GM19395 (cell line): ENCODE results near the gene GFOD1.
"Not testable (repeated sequence)": the region's sequence is repeated elsewhere in the genome, so short reads cannot be mapped to it uniquely, and the experiment has no call there.

ENCODE experiments used
- ATAC-seq: cut with Tn5 transposase; IDR thresholded peaks from one replicate; pipeline ENCODE4 v1.9.1; 2021; ENCODE audit warnings: mild to moderate bottlenecking, moderate library complexity; ENCODE audit not compliant: unreplicated experiment

GFOD1 gene

DNA sequence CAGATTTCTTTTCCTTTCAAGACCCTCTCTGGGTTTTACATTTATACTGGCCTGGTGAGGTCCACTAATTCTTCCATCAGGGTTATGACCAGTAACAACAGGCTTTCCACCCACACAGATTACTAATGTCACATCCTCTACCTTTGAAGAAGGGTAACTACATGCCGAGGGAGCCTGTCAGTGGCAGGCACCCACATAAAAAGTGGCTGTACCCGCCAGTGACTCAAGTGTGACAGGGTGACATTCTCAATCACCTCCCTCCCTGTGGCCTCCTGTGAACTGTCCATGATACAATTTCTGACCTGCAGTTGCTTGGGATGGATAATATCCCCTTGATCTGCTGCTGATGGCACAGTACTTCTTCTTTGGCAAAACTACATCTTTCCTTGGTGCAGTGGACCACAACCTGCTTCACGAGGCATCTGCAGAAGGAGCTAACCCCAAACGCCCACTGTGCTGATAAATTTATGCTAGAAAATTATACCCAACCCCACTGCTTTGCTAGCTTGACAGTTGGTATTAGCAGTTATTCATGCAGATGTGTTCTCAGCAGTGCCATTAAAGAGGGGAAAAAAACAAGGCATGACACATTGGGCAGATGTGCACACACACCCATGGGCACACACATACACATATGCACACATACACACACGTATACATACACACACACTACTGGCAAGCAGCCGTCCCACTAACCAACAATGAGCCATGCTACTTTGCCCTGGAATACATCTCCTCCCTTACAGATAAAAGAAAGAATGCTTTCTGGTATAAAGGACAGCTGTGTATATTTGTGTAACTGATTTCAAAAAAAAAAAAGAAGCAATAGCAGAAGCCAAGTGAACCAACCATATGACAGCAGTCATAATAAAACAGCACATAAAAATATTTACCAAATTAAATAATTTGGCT lies 20.8 kb downstream of the GFOD1 start:
- ATAC-seq, result no peak

DNA sequence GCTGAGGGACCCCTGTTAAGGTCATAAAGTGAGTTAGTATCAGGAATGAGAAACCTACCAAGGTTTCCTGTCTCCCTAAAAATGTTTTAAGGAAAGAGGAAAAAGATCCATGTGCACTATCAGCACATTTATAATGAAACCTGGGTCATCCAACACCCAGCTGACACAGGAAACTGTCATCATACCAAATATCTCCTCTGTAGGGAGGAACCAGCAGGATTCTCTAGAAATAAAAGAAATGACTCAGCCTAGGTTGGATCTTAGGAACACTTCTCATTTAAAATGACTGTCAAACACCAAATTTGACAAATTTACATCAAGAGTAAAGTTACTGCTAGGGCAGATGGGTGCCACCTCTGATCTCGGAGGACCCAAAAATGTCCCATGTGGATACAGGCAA lies 21.7 kb downstream of the GFOD1 start:
- no peak for ATAC-seq

DNA sequence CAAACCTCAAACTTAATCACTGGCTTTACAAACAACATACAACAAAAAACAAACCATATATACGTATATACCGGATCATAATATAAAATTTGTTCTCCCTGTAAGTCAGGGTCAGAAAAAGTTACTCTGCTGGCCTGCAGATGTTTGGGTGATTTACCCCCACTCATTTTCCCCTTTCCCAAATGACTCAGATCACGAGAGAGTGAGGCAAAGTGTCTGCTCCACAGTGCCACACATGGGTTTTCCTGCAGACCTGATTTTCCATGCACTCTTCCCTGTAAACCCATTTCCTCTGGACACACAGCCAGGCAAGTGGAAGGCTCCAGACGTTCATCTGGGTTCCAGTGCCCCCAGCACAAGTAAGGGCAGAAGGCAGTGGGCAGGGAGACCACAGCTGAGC lies 23.5 kb downstream of the GFOD1 start:
- no peak for ATAC-seq

DNA sequence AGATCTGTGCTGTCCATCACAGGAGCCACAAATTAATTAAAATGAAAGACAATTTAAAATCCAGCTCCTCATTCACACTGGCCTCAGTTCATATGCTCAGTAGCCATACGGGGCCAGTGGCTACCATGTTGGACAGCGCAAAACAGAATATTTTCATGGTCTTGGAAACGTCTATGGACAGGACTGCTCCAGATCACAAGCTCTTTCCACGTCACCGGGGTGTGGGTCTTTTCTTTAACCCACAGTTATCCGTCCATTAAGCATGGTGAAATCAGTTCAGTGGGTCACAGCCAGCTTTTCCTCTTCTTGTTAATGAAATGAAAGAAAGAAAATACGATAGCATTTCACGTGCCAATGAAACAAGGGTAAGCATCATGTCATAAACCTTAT lies 24.1 kb downstream of the GFOD1 start:
- ATAC-seq, result no peak

DNA sequence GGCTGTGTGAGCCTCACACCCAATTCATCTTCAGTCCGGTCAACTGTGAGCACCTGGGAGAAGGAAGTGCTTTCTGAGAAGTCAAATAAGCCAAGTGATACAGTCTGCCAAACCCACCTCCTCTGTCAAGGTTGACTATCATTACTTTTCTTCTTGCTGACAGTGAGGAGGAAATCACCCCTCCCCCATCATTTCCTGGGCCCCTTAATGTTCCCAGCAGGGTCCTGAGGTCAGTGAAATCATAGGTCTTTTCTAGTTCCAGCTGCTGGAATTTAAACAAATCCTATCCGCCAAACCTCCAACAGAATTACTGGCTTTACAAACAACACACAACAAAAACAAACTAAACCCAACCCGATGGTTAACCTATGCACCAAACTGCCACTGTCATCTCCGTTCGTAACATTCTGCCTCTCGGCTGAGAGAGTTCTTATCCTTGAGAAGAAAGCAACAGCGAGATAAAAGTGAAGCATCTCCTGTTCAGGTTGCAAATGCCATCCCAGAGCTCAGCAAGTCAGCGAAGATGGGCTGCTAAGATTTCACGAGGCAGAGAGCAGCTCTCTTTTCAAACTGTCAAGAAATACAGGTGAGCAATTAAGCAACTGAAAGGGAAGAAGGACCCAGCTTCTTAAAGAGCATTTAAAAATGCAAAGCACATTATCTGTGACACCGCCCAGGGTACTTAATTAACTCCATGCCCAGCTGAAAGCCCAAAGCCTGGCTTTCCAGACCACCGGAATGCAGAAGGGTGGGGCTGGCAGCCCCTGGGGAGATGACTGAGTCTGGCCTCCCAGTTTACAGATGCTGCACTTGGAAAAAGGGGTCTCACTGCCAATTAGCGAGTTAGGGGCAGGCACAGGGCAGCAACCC lies 24.7 kb downstream of the GFOD1 start:
- no peak for ATAC-seq

DNA sequence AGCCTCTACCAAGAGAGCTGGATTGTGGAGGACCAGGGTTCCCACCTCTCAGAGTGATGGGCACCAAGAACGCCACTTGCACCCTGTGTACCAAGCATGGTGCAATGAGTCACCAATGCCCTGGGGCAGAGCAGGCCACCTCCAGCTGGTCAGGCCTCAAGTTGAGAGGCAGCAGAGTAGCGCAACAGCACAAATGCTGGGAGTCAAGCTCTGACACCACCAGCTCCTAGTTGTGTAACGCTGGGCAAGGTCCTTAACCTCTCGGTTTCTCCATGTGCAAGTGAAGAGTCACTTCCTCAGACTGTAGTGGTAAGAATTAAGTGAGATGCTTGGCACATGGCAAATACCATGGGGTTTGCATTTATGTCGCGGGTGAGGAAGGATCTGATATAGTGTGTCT lies 25.6 kb downstream of the GFOD1 start:
- ATAC-seq, result no peak

DNA sequence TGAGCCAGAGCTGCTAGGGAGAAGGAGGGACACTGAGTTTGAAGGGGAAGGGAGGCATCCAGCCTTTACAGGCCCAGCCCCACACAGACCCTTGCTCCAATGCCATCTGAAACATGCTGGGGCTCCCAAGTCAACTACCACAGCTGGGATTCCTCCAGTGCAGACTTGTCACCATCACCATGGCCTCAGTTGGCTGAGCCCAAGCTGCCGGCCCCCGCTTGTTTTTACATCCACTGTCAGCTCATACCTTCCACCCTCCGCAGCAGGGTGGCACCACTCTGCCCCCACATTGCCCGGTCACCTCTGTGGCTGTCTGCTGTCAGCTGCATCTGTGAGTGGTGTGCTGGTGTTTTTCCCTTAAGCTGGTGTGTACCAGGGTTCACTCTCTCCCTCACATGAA lies 26.1 kb downstream of the GFOD1 start:
- no peak for ATAC-seq

DNA sequence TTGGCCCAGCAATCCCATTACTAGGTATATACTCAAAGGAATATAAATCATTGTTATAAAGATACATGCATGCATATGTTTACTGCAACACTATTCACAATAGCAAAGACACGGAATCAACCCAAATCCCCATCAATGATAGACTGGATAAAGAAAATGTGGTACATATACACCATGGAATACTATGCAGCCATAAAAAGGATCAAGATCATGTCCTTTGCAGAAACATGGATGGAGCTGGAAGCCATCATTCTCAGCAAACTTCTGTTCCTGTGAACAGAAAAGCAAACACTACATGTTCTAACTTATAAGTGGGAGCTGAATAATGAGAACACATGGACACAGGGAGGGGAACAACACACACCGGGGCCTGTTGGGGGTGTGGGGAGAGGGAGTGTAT lies 27.1 kb downstream of the GFOD1 start:
- not testable (repeated sequence) for ATAC-seq

DNA sequence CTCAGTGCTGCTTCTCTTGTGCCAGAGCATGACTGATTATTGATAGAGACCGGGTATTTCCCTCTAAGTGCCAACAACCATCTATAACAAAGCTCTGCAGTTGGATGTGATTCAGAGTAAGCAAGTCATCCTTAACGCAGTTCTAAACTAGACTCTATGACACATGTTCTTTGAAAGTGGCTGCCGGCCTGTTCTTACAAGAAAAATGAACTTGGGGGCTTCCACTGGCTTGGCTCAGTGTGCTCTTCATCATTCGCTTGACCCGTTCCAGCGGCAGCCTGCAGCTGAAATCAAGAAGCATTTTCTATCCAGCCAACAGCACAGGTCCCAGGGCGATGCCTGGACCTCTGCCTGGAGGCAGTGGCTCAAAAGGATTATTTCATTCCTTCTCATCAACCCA lies 29.8 kb downstream of the GFOD1 start:
- no peak for ATAC-seq

DNA sequence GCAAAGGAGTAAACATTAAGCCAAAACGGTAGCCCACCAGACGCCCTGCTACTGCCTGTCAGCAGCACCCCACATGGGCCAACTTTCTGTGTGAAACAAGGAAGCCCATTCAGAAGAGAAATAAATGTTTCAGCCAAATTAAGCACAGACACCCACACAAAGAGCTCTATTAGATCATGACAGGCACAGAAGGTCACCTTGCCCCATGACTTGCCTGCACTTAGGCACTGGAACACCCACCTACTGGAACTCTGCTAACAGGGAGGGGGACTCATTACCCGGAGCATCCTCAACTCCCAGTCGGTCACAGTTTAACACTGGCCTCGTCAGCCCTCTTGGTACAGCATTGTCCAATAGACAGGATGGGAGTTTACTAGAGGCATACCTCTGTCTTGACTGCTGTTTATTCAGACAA lies 31.8 kb downstream of the GFOD1 start:
- ATAC-seq, result no peak

DNA sequence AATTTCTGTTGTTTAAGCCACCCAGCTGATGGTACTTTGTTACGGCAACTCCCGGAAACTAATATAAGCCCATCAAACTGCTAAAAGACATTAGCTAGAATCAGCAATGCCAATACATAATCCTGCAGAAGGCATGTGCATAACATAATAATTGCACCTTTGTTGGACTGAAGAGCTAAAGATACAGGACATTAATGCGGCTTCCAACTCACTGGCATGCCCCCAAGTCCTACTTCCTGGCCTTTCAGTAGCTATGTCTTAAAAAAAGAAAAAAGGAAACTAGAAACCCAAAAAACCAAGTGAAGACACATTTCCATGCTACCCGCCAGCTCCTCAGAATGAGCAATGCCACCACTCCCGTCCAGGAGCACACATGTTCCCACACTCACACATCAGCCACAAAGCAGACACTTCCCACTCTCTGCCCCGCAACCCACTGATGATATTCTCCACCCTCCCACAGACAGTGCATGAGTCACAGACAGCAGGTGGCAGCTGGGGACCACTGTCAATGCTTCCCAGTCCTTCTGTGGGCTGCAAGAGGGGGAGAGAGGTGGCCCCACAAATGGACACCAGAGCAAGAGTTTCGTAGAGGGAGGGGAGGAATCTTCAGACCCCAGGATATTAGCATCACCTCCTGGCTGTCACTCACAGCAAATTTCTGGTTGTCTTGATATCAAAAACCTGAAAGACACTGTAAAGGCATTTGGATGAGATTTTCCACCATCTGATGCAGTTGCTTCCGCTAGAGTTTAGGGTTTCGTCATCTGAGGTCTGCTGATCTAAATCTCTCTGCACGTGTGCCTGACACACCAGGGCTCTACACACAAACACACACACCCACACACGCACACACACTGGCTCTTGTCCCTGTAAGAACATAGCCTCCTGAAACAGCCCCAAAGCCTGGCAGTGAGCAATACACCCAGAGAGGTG lies 32.8 kb downstream of the GFOD1 start:
- ATAC-seq, result no peak

DNA sequence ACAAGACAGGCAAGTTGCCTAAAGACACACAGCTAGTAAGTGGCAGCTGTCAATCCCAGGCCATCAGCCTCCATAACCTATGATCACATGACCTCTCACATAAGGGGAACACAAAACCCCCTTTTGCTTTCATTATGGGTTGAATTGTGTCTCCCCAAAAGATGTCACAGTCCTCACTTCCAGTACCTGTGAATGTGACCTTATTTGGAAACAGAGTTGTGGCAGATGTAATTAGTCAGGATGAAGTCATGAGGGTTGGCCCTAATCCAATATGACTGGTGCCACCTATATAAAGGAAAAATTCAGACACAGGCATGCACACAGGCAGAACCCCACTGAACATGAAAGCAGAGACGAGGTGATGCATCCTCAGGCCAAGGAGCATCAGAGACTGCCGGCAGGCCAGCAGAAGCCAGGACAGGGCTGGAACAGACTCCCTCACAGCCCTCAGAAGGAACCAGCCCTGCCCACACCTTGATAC lies 33.6 kb downstream of the GFOD1 start:
- no peak for ATAC-seq

DNA sequence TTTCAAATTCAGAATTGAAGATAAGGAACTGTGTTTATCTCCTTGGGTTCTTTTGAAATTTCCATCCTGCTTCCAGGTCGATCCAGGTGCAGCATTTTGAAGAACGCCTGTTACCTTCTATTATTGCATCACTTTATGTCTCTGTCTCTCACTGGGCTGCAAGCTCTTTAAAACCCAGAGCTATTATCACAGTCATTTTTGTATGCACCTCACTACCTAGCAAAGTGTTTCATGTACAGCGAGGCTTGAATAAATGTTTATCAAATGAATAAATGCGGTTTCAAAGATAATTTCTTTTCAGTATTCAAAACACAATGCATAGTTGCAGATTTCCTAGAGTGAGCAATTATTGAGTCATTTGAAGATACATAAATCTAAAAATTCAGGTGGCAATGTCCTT lies 34.2 kb downstream of the GFOD1 start:
- no peak for ATAC-seq

DNA sequence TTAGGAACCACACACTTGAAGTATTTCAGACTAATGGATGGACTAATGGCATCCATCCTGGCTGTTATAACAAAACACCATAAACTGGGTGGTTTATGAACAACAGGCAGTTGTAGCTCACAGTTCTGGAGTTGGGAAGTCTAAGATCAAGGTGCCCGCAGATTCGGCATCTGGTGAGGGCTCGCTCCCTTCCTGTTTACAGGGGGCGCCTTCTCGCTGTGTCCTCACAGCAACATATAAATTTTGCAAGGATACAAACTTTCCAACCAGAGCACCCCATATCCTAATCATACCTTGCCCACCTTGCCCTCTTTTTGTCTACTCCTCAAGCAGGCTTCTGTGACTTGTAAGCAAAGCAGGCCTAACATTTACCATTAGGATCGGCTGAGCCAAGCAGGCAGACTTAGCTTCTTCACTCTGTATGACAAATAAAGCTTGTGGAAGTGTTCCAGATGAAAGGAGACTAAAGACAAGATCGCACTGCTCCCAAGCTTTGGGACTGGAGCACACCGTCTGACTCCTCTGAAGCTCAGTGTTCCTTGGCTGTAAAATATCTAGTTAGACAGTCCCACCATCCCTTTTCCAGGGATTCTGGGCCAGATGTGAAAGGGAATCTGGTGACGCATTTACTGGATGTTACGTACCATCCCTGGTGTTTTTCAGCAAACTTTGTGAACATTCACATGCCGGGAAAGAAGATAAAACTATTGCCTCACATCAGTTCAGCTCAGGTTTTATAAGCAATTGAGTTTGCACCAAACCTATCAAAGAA lies 34.9 kb downstream of the GFOD1 start:
- ATAC-seq, result no peak

DNA sequence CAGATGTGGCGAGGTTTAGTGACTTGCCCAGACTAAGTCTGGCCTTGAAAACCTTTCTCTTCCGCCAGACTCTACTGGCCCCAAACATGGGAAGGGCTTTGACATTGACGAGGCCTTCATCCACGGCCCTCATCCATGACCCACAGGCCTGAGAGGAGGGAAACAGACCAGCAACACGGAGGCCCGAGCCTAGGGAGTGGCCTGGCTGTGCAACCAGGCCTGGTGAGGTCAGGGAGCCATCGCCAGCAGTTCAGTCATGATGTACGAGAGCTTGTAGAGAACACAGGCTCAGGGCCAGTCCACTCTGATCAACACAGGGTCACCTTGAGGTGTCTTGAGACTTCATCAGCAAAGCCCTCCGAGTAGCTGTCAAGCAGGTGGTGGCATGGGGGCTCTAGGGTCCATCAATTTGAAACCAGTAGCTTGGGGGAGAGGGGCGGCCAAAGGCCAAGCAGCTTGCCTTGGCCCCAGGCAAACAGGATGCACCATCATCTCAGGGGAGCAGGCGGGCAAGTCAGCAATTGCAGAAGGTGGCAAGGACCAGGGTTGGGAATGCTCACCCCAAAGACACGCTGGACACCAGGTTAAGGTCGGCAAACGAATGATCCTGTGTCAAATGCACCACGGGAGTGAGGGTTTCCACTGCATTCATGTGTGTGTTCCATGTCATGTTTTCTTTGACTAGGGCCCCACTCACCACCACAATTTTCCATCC lies 36.1 kb downstream of the GFOD1 start:
- ATAC-seq, result no peak

DNA sequence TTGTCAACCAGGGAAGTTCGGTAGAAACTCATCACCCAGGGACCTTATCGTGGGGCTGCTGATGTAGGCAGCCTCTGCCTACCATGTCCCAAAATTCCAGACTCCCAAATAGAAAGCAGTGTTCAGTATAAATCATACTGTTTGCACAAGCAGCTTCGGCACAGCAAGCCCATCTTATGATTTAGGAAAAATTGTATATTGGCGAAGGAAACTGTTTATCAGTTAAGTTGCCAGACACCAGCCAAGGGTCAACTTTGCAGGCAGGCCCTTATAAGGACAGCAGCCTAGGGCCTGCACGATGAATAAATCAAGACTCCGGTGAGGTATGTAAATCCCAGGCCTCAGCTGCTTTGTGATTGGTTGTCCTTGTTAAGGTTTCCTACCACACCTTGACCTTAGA lies 36.8 kb downstream of the GFOD1 start:
- ATAC-seq, result no peak

DNA sequence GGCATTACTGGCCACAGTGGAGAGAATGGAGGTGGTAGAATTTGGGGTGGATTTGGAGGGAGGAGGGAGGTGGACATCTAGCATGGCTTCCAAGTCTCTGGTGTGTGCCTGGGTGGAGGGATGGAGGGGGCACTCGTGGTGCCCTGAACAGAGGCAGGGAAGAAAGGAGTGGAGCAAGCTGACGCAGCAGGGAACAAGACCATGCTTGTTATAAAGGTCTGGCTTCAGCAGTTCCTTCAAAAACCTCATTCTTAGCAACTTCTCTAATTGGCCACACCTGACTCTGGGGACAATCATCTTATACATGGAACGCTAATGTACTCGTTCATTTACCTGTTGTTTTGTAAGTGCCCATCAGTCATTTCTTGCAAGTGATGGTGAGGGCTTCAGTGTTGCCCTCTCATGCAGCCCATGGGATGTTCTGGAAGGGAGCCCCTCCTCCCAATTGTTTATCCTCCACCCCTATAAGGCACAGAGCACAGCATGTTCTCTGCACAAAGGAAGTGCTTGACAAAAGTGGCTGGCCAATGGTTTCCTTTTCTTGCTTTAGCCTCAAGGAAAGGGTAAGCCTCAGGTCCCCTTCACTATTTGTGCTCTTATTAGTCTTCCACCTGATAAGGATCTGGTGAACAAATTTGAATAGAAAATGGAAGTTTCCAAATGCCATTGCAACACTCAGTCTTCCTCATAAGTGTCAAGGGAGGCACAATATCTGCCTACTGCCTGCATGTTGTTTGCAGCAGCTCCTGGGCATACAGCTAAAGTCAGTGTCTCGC lies 39.3 kb downstream of the GFOD1 start:
- ATAC-seq, result no peak

DNA sequence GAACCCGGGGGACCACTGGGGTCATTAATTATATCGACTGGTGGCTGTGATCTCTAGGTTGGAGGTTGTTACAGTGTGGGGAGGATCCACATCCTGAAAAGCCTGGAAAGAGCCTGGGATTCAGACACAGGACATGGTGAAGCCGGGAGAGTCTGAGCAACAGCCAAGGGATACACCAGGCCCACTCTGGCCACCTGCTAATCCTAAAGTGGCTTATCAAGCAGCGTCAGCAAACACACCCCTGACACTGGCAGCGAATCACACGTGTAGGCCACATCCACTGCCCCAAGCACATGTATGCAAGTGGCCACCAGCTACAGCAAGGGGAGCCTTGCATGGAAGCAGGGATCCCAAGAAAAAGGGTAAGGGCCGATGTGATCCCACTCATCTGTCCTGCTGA lies 41.0 kb downstream of the GFOD1 start:
- no peak for ATAC-seq

DNA sequence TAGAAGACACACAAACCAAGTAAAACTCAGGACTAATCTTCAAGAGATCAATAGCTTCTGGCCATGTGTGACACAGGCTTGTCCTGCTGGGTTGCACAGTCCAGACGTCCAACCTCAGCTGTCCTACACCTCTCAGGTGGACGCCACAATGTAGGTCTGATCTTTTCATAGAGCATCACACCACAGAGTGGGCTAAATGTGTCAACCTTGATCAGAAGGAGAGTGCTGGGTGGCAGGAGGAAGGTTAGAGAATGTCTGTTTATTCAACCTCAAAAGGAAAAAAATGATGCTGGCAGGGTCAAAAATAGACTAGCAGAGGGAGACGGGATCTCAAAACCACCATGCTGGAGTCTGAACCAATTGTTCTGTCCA lies 41.7 kb downstream of the GFOD1 start:
- no peak for ATAC-seq
